ENCODE results near the gene IL22RA2. TPM values are rescaled to one million over a fixed set of nuclear protein-coding genes. Genes with fewer than 3 reads are reported as not detected.
A peak's percentile ranks its signal among the peaks of the same experiment; 100 is the strongest.

The IL22RA2 gene
- total and polyA plus RNA-seq, 2 experiments from 2014 or later, result not detected

- in situ Hi-C loops (cut with MboI), result no loop called here
- H3K4me2 ChIP-seq (ENCODE audit: unreplicated experiment), result no peak overlapping the region
- no peaks in the 10 kb centered on the region for H3K9me2 ChIP-seq (ENCODE audit: insufficient read depth)
- H2AFZ ChIP-seq, result no peak overlapping the region
- H3K79me2 ChIP-seq (ENCODE audit: insufficient read depth), result no peaks in the 10 kb centered on the region
- H3K4me3 ChIP-seq, result no peak overlapping the region
- no peak overlapping the region for H3K27ac ChIP-seq
- no peaks in the 10 kb centered on the region for H4K20me1 ChIP-seq (ENCODE audit: insufficient read depth)
- H3F3A ChIP-seq (ENCODE audit: insufficient read depth), result peaks cover 5% of the 10 kb centered on the region; the same call in 1 of the 2 replicates
- no peaks in the 10 kb centered on the region for H3K4me1 ChIP-seq (ENCODE audit: insufficient read depth)
- no peaks in the 10 kb centered on the region for H3K36me3 ChIP-seq (ENCODE audit: low read depth)
- H3K27me3 ChIP-seq (replicated peaks; ENCODE audit: insufficient read depth), result peaks cover 11% of the 10 kb centered on the region; the same call in 1 of the 2 replicates
- TF ChIP-seq EZH2phosphoT487 (IDR thresholded peaks at IDR 0.05; ENCODE audit: insufficient read depth, low read depth) (no peak), EZH2 (IDR thresholded peaks at IDR 0.05; ENCODE audit: insufficient read depth, poor library complexity, severe bottlenecking) (no peak)
- DNase-seq, result peak; percentile 64
- 56 to 63% methylated on average over 2 of the region's 2 CpGs for WGBS, 2 experiments (ENCODE audit: low coverage in 1 of 2, low lambda C conversion rate in 2 of 2, missing lambda C conversion rate in 2 of 2)
- H3K9me3 ChIP-seq (ENCODE audit: low read depth), result no peaks in the 10 kb centered on the region
- no peak overlapping the region for H3K9ac ChIP-seq
These were observed 17.6 kb downstream of the IL22RA2 start for GRCh38 chr6:137155830-137156229.

DNA sequence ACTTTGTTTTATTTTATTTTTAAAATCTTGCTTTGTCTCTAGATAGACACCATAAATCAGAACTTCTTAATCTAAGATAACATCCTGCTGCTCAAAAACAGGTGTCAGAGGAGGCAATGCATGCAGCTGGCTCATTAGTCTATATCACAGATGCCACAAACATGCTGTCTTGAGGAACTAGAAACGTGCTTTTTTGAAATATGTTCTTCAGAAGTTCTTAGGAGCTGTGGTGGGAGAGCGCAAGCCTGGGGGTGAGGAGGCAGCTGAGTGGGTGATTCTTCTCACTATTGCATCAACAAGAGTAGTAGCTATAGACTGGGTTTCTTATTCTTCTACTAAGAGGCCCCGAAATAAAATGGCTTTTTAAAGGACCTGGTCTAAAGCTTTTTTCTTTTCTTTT, 23.4 kb downstream of the IL22RA2 start:
- no peaks in the 10 kb centered on the region for H3K79me2 ChIP-seq (ENCODE audit: insufficient read depth)
- H4K20me1 ChIP-seq (ENCODE audit: insufficient read depth), result no peaks in the 10 kb centered on the region
- H3K27me3 ChIP-seq (replicated peaks; ENCODE audit: insufficient read depth), result no peaks in the 10 kb centered on the region
- H3K9ac ChIP-seq, result no peak overlapping the region
- DNase-seq, result no peak
- H3K27ac ChIP-seq, result no peak overlapping the region
- no peak overlapping the region for H3K4me3 ChIP-seq
- H3K36me3 ChIP-seq (ENCODE audit: low read depth), result no peaks in the 10 kb centered on the region
- no peaks in the 10 kb centered on the region for H3K9me3 ChIP-seq (ENCODE audit: low read depth)
- no peak overlapping the region for H3K4me2 ChIP-seq (ENCODE audit: unreplicated experiment)
- TF ChIP-seq EZH2phosphoT487 (IDR thresholded peaks at IDR 0.05; ENCODE audit: insufficient read depth, low read depth) (no peak), EZH2 (IDR thresholded peaks at IDR 0.05; ENCODE audit: insufficient read depth, poor library complexity, severe bottlenecking) (no peak)
- H3K4me1 ChIP-seq (ENCODE audit: insufficient read depth), result peaks cover 12% of the 10 kb centered on the region
- in situ Hi-C loops (cut with MboI), result no loop called here
- WGBS, 2 experiments (ENCODE audit: low coverage in 1 of 2, low lambda C conversion rate in 2 of 2, missing lambda C conversion rate in 2 of 2), result 61 to 63% methylated on average over 3 of the region's 3 CpGs
- H3F3A ChIP-seq (ENCODE audit: insufficient read depth), result peaks cover 8% of the 10 kb centered on the region; the same call in 1 of the 2 replicates
- H2AFZ ChIP-seq, result no peak overlapping the region
- no peaks in the 10 kb centered on the region for H3K9me2 ChIP-seq (ENCODE audit: insufficient read depth)

- peaks cover 8% of the 10 kb centered on the region; the same call in 1 of the 2 replicates for H3F3A ChIP-seq (ENCODE audit: insufficient read depth)
- no peak overlapping the region for H3K27ac ChIP-seq
- no peaks in the 10 kb centered on the region for H3K9me3 ChIP-seq (ENCODE audit: low read depth)
- no peak overlapping the region for H2AFZ ChIP-seq
- no peaks in the 10 kb centered on the region for H3K36me3 ChIP-seq (ENCODE audit: low read depth)
- TF ChIP-seq EZH2phosphoT487 (IDR thresholded peaks at IDR 0.05; ENCODE audit: insufficient read depth, low read depth) (no peak), EZH2 (IDR thresholded peaks at IDR 0.05; ENCODE audit: insufficient read depth, poor library complexity, severe bottlenecking) (no peak)
- no peak overlapping the region for H3K9ac ChIP-seq
- in situ Hi-C loops (cut with MboI), result no loop called here
- no peaks in the 10 kb centered on the region for H3K27me3 ChIP-seq (replicated peaks; ENCODE audit: insufficient read depth)
- 60 to 80% methylated on average over 1 of the region's 1 CpG for WGBS, 2 experiments (ENCODE audit: low coverage in 1 of 2, low lambda C conversion rate in 2 of 2, missing lambda C conversion rate in 2 of 2)
- no peak overlapping the region for H3K4me2 ChIP-seq (ENCODE audit: unreplicated experiment)
- H3K4me1 ChIP-seq (ENCODE audit: insufficient read depth), result peaks cover 12% of the 10 kb centered on the region
- H3K4me3 ChIP-seq, result no peak overlapping the region
- no peak for DNase-seq
- H3K9me2 ChIP-seq (ENCODE audit: insufficient read depth), result no peaks in the 10 kb centered on the region
- H4K20me1 ChIP-seq (ENCODE audit: insufficient read depth), result no peaks in the 10 kb centered on the region
- no peaks in the 10 kb centered on the region for H3K79me2 ChIP-seq (ENCODE audit: insufficient read depth)
These were observed 24.4 kb downstream of the IL22RA2 start for GRCh38 chr6:137149035-137149393.

- peak; percentile 63 for DNase-seq
- no peak overlapping the region for H3K4me2 ChIP-seq (ENCODE audit: unreplicated experiment)
- 37 to 43% methylated on average over 2 of the region's 2 CpGs for WGBS, 2 experiments (ENCODE audit: low coverage in 1 of 2, low lambda C conversion rate in 2 of 2, missing lambda C conversion rate in 2 of 2)
- no peak overlapping the region for H3K4me3 ChIP-seq
- peaks cover 8% of the 10 kb centered on the region; the same call in 1 of the 2 replicates for H3F3A ChIP-seq (ENCODE audit: insufficient read depth)
- H3K4me1 ChIP-seq (ENCODE audit: insufficient read depth), result peaks cover 12% of the 10 kb centered on the region
- TF ChIP-seq EZH2 (IDR thresholded peaks at IDR 0.05; ENCODE audit: insufficient read depth, poor library complexity, severe bottlenecking) (no peak), EZH2phosphoT487 (IDR thresholded peaks at IDR 0.05; ENCODE audit: insufficient read depth, low read depth) (no peak)
- no peaks in the 10 kb centered on the region for H3K36me3 ChIP-seq (ENCODE audit: low read depth)
- no peaks in the 10 kb centered on the region for H3K27me3 ChIP-seq (replicated peaks; ENCODE audit: insufficient read depth)
- no peaks in the 10 kb centered on the region for H4K20me1 ChIP-seq (ENCODE audit: insufficient read depth)
- no peaks in the 10 kb centered on the region for H3K9me3 ChIP-seq (ENCODE audit: low read depth)
- H3K9ac ChIP-seq, result no peak overlapping the region
- no peak overlapping the region for H2AFZ ChIP-seq
- H3K9me2 ChIP-seq (ENCODE audit: insufficient read depth), result no peaks in the 10 kb centered on the region
- in situ Hi-C loops (cut with MboI), result no loop called here
- H3K27ac ChIP-seq, result no peak overlapping the region
- H3K79me2 ChIP-seq (ENCODE audit: insufficient read depth), result no peaks in the 10 kb centered on the region
These were observed 25.0 kb downstream of the IL22RA2 start for GRCh38 chr6:137148306-137149034.
